HEK293T (cell line): ENCODE data around the gene INPP5A.
"Not testable (repeated sequence)": the region's sequence is repeated elsewhere in the genome, so short reads cannot be mapped to it uniquely, and the experiment has no call there.

Source experiments
- CTCF ChIA-PET: fragments of 350-600 bp; formaldehyde crosslinking; extraction: SDS; loops from one replicate; lab custom pipeline; 2021; ENCODE audit warnings: antibody characterized with exemption, inconsistent platforms; lab: Yijun Ruan, JAX
- POLR2A ChIA-PET: fragments of 350-600 bp; formaldehyde crosslinking; extraction: SDS; loops from one replicate; lab custom pipeline; 2020; ENCODE audit warnings: antibody characterized with exemption, inconsistent platforms; lab: Yijun Ruan, JAX
- DNase-seq: peaks from one replicate; pipeline ENCODE4 v3.0.0; 2012; ENCODE audit warnings: mixed read lengths; ENCODE audit errors: extremely low spot score
- ARNT ChIP-seq: fragments of 450-650 bp; IDR thresholded peaks from 2 replicates; pipeline ENCODE4 v1.6.1; 2017; ENCODE audit warnings: mild to moderate bottlenecking
- BHLHE40 ChIP-seq: fragments of 450-650 bp; IDR thresholded peaks from 2 replicates; pipeline ENCODE4 v1.6.1; 2016; ENCODE audit warnings: mild to moderate bottlenecking, moderate library complexity, borderline replicate concordance
- CTBP1 ChIP-seq: fragments of 450-650 bp; IDR thresholded peaks from 2 replicates; pipeline ENCODE4 v1.6.1; 2016; ENCODE audit warnings: borderline replicate concordance
- ELF4 ChIP-seq: fragments of 450-650 bp; IDR thresholded peaks from 2 replicates; pipeline ENCODE4 v1.6.1; 2017; ENCODE audit warnings: antibody characterized with exemption
- FOXA1 ChIP-seq: fragments of 450-650 bp; IDR thresholded peaks from 2 replicates; pipeline ENCODE4 v1.6.1; 2016; ENCODE audit warnings: mild to moderate bottlenecking
- FOXK2 ChIP-seq: fragments of 450-650 bp; IDR thresholded peaks from 2 replicates; pipeline ENCODE4 v1.6.1; 2016; ENCODE audit warnings: mild to moderate bottlenecking
- FOXM1 ChIP-seq: fragments of 450-650 bp; IDR thresholded peaks from 2 replicates; pipeline ENCODE4 v1.6.1; 2017; ENCODE audit warnings: mild to moderate bottlenecking, borderline replicate concordance
- HDGF ChIP-seq: fragments of 450-650 bp; IDR thresholded peaks from 2 replicates; pipeline ENCODE4 v1.6.1; 2017; ENCODE audit warnings: antibody characterized with exemption, borderline replicate concordance
- L3MBTL2 ChIP-seq: fragments of 450-650 bp; conservative IDR thresholded peaks from 2 replicates; pipeline ENCODE4 v1.6.1; 2016; ENCODE audit warnings: mild to moderate bottlenecking
- LEF1 ChIP-seq: fragments of 450-650 bp; IDR thresholded peaks from 2 replicates; pipeline ENCODE4 v1.6.1; 2017; ENCODE audit warnings: mild to moderate bottlenecking, borderline replicate concordance
- NFRKB ChIP-seq: fragments of 450-650 bp; IDR thresholded peaks from 2 replicates; pipeline ENCODE4 v1.6.1; 2016; ENCODE audit warnings: mild to moderate bottlenecking, moderate library complexity
- SP1 ChIP-seq: fragments of 450-650 bp; IDR thresholded peaks from 2 replicates; pipeline ENCODE4 v1.6.1; 2017
- SUZ12 ChIP-seq: fragments of 450-650 bp; IDR thresholded peaks from 2 replicates; pipeline ENCODE4 v1.6.1; 2016; ENCODE audit warnings: mild to moderate bottlenecking
- TARDBP ChIP-seq: fragments of 450-650 bp; IDR thresholded peaks from 2 replicates; pipeline ENCODE4 v1.6.1; 2016
- ZNF384 ChIP-seq: fragments of 450-650 bp; IDR thresholded peaks from 2 replicates; pipeline ENCODE4 v1.6.1; 2016
- TF ChIP-seq, protein P1 (sequence below): fragments of 450-650 bp; IDR thresholded peaks from 2 replicates; pipeline ENCODE4 v1.6.1; 2016

Gene INPP5A

DNA sequence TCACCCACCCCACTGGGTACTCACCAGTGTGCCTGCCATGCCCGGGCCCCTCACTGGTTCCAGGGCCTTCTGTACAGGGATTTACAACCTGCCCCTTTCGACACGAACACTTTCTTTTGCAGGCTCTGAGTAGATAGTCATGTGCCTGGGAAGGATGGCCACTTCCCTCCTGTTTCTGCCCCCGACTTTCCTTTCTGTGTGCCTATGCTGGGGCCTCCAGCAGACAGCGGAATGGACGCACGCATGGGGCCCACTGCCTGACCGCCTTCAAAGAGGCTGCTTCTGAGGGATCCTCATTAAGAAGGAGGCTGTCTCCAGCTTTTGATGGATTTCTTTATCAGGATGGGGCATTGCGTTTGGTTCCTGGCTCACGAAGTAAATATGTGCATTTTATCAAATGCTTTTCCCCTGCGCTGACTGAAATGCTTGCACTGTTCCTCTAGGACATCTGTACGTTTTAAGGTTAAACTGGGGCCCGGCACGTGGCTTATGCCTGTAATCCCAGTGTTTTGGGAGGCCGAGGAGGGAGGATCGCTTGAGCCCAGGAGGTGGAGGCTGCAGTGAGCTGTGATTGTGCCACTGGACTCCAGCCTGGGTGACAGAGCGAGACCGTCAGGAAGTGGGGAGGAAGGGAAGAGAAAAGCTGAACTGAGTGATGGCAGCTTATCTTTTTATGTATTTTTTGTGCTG is 277.7 kb downstream of the INPP5A start:
- TF ChIP-seq ZNF384 (no peak), TARDBP (no peak), FOXA1 (no peak), HDGF (no peak), ELF4 (no peak), NFRKB (no peak), BHLHE40 (no peak), SUZ12 (no peak), ARNT (no peak), SP1 (no peak), L3MBTL2 (no peak), FOXK2 (no peak), FOXM1 (no peak), CTBP1 (no peak), LEF1 (no peak)
- TF ChIP-seq, protein P1, sequence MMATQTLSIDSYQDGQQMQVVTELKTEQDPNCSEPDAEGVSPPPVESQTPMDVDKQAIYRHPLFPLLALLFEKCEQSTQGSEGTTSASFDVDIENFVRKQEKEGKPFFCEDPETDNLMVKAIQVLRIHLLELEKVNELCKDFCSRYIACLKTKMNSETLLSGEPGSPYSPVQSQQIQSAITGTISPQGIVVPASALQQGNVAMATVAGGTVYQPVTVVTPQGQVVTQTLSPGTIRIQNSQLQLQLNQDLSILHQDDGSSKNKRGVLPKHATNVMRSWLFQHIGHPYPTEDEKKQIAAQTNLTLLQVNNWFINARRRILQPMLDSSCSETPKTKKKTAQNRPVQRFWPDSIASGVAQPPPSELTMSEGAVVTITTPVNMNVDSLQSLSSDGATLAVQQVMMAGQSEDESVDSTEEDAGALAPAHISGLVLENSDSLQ = no peak
- CTCF ChIA-PET = no interaction called here
- POLR2A ChIA-PET = no interaction called here
- no peak for DNase-seq

DNA sequence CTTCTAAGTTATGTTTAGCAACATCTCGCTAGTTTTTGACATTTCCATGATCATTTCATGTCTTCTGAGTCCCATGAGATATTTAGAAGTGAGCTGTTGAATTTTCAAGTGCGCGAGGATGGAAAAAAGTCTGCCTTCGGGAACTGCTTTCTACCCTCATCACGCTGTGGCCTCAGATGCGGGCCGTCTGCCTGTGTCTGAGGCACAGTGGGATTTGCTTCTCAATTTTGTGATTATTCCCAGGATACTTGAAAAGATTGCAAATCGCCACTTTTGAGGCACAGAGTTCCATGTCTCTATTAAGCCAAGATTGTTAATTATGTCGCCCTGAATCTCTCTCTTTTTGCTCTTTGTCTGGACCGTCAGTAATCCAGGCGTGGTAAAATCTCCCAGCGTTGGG is 279.1 kb downstream of the INPP5A start:
- CTCF ChIA-PET = no interaction called here

DNA sequence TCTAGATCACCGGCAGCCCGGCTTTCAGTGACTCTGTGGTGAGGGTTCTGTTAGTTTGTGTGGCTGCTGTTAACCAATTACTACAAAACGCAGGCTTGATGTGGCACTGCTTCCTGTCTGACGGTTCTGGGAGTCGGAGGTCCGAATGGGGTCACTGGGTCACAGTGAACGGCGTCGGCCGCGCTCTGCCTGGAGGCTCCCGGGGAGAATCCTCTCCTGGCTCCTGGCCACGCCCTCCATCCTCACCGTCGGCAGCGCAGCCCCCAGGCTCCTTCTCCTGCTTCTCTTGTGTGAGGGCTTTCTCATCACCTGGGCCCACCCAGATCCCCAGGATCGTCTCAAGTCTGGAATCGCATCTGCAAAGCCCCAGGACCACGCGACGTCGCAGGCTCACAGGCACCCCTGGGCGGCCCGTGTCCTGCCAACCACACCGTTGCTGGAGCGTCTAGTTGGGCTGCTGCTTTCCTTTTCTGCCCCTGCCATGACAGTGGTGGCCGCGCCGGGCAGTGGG is 280.2 kb downstream of the INPP5A start:
- ChIA-PET POLR2A (no interaction called here), CTCF (no interaction called here)
- DNase-seq = no peak
- TF ChIP-seq SP1 = no peak
- no peak for TF ChIP-seq HDGF
- no peak for TF ChIP-seq SUZ12
- no peak for TF ChIP-seq LEF1
- TF ChIP-seq ELF4 = no peak
- TF ChIP-seq, protein P1 = no peak
- TF ChIP-seq TARDBP = no peak
- no peak for TF ChIP-seq L3MBTL2
- TF ChIP-seq FOXK2 = no peak
- no peak for TF ChIP-seq FOXM1
- TF ChIP-seq ARNT = no peak
- no peak for TF ChIP-seq ZNF384

More for the DNA sequence above, 279.1 kb downstream of the INPP5A start:
- TF ChIP-seq FOXM1 (no peak), TARDBP (no peak), ZNF384 (no peak), SUZ12 (no peak), HDGF (no peak), ELF4 (no peak), LEF1 (no peak), L3MBTL2 (no peak), FOXK2 (no peak), FOXA1 (no peak), NFRKB (no peak), SP1 (no peak)
- POLR2A ChIA-PET = no interaction called here
- DNase-seq = no peak

GRCh38 chr10:132820056-132820455 is 282.5 kb downstream of the INPP5A start:
- CTCF ChIA-PET = no interaction called here

GRCh38 chr10:132825783-132826523 is 288.4 kb downstream of the INPP5A start:
- POLR2A ChIA-PET, DNase-seq, CTCF ChIA-PET: not testable (repeated sequence)

More at GRCh38 chr10:132820056-132820455, 282.5 kb downstream of the INPP5A start:
- POLR2A ChIA-PET = no interaction called here
- no peak for DNase-seq
- TF ChIP-seq SP1 (no peak), BHLHE40 (no peak)

- ChIA-PET CTCF (interaction anchor here (0.6 kb wide), 1 partner anchor 8 kb away, joined by 4 read pairs; no protein-coding TSS in a partner anchor), POLR2A (no interaction called here)
Observed at GRCh38 chr10:132826524-132827422, 289.2 kb downstream of the INPP5A start.

More at GRCh38 chr10:132826524-132827422, 289.2 kb downstream of the INPP5A start:
- DNase-seq = no peak
- no peak for TF ChIP-seq TARDBP
- TF ChIP-seq ARNT = no peak
- no peak for TF ChIP-seq FOXA1
- TF ChIP-seq SUZ12 = no peak
- no peak for TF ChIP-seq NFRKB
- no peak for TF ChIP-seq HDGF
- no peak for TF ChIP-seq BHLHE40
- TF ChIP-seq FOXM1 = no peak
- TF ChIP-seq ELF4 = no peak
